K562 (cell line): ENCODE measurements around the gene ATP8B2. TPM values are rescaled to one million over a fixed set of nuclear protein-coding genes. Genes with fewer than 3 reads are reported as not detected.

ENCODE experiments used
- FOS ChIP-seq: IDR thresholded peaks from 3 replicates; pipeline ENCODE4 v1.6.1; 2011; ENCODE audit not compliant: insufficient read length; ENCODE audit errors: extremely low read depth
- GATAD2A ChIP-seq: fragments of 450-650 bp; IDR thresholded peaks from 2 replicates; pipeline ENCODE4 v1.6.1; 2017
- PTRF ChIP-seq: fragments of 450-650 bp; IDR thresholded peaks from 2 replicates; pipeline ENCODE4 v1.6.1; 2016; ENCODE audit warnings: mild to moderate bottlenecking, missing genetic modification characterization, missing compliant biosample characterization
- SMC3 ChIP-seq: conservative IDR thresholded peaks from 2 replicates; pipeline ENCODE4 v1.6.1; 2011; ENCODE audit warnings: low read depth, low read length, improper control_type of control experiment; ENCODE audit not compliant: insufficient read depth
- YBX1 ChIP-seq: fragments of 450-650 bp; IDR thresholded peaks from 2 replicates; pipeline ENCODE4 v1.7.1; 2016; ENCODE audit warnings: mild to moderate bottlenecking
- ZC3H8 ChIP-seq: fragments of 450-650 bp; IDR thresholded peaks from 2 replicates; pipeline ENCODE4 v1.6.1; 2017
- ZKSCAN3 ChIP-seq: fragments of 250-450 bp; sonication (Bioruptor Pico); IDR thresholded peaks from 2 replicates; pipeline ENCODE4 v1.4.0; 2020
- ZNF212 ChIP-seq: fragments of 450-650 bp; formaldehyde crosslinking; IDR thresholded peaks from 2 replicates; pipeline ENCODE4 v1.4.0; 2020; ENCODE audit warnings: mild to moderate bottlenecking
- ZNF77 ChIP-seq: fragments of 250-450 bp; sonication (Bioruptor Pico); IDR thresholded peaks from 2 replicates; pipeline ENCODE4 v1.5.0; 2020
- polyA plus RNA-seq, 8 experiments: library from polyadenylated mRNA; depleted of rRNA in 4 of 8; stranded (reverse) in 5 of 8; unstranded in 3 of 8; fragments of >200 nt; fragmentation: Nextera tagmentation in 2 of 8; fragmentation: Illumina TruSeq in 1 of 8; extraction: Ambion mirVana in 2 of 8; extraction: Trizol in 1 of 8; gene quantifications; 2 replicates each; pipeline versions ENCODE4 v1.2.1 to v1.2.3, GENCODE V29; 2011 to 2014; ENCODE audit warnings: inconsistent platforms in 1 of 8, missing spikeins in 1 of 8
- total RNA-seq, 7 experiments: library from RNA; depleted of rRNA in 6 of 7; stranded (reverse); fragments of >200 nt in 6 of 7; fragmentation: Illumina TruSeq in 2 of 7; extraction: Trizol in 2 of 7; gene quantifications; 2 replicates each; pipeline versions ENCODE4 v1.2.1 to v1.2.3, GENCODE V29; 2011 to 2021; ENCODE audit warnings: low replicate concordance in 1 of 7
- TF ChIP-seq, protein P1 (sequence below), 3 experiments: IDR thresholded peaks in 2 of 3; conservative IDR thresholded peaks in 1 of 3; 2 replicates each; pipeline ENCODE4 v1.5.1; 2011 to 2012; ENCODE audit warnings: low read length in 3 of 3, mild to moderate bottlenecking in 3 of 3, control low read depth in 2 of 3, improper control_type of control experiment in 1 of 3, inconsistent platforms in 1 of 3, low read depth in 1 of 3, mixed read lengths in 1 of 3, moderate library complexity in 1 of 3; ENCODE audit not compliant: insufficient read depth in 2 of 3
- TF ChIP-seq, protein P2 (sequence below): sonication (generic); formaldehyde crosslinking; IDR thresholded peaks from 2 replicates; pipeline ENCODE4 v1.8.0; 2022; ENCODE audit warnings: missing genetic modification reagents, mild to moderate bottlenecking, borderline replicate concordance
- TF ChIP-seq, protein P3 (sequence below): fragments of 450-650 bp; IDR thresholded peaks from 2 replicates; pipeline ENCODE4 v1.7.1; 2018; ENCODE audit warnings: mild to moderate bottlenecking, low read depth; ENCODE audit not compliant: partially characterized antibody
- TF ChIP-seq, protein P4 (sequence below): sonication (generic); formaldehyde crosslinking; IDR thresholded peaks from 2 replicates; pipeline ENCODE4 v1.8.0; 2022; ENCODE audit warnings: mild to moderate bottlenecking, missing genetic modification reagents
- TF ChIP-seq, protein P5 (sequence below): fragments of 200-800 bp; sonication (Bioruptor generic); IDR thresholded peaks from 2 replicates; pipeline ENCODE4 v1.6.1; 2016; ENCODE audit warnings: missing genetic modification characterization, missing compliant biosample characterization
- TF ChIP-seq, protein P6 (sequence below): sonication (generic); formaldehyde crosslinking; IDR thresholded peaks from 2 replicates; pipeline ENCODE4 v1.5.0; 2020; ENCODE audit warnings: missing genetic modification reagents

Gene ATP8B2
- total and polyA plus RNA-seq, 9 of the 15 experiments (the other 6 are each of a cell fraction or from before 2014, with no cell fraction given): 0.27 to 33.2 (median 18.4) TPM

DNA sequence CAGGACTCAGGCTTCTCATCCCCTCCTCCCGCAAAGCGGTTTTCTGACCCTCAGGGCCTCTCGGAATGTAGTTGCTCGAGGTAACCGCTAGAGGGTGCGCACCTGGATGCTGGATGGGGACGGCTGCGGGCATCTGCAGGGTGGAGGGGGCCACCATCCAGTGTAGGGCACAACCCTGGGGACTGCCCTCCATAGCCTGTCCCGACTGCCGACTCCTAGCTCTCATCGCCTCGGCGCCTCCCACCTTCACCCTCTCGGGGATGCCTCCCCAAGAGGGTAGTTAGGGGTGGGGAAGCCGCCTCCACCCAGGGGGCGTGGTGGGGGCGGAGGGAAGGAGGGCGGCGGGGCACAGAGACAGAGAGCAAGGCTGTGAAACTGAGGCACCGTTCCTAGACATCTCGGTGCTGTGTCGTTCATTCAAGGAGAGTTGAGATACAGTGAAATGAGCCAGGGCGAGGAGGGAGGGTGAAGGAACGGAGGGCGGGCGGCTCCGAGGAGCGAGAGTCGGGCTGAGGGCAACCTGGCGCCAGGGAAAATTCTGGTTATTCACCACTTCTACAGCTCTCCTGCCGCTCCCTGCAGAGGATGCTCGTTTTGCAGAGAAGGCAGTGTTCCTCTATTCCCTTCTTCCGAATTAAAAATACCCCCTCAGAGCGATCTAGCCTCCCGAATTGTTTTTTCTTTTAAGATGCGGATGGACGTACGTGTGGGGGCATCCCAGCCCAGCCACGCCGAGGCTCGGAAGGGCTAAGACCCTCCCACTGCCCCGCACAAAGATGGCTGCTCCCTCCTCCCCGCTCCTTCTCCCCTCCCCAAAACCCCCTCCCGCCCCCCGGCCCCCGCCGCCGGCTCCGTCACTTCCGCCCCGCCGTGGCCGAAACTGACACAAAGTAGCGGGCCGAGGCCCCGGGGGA, at the start of gene ATP8B2 (continued):
- TF ChIP-seq, protein P1, sequence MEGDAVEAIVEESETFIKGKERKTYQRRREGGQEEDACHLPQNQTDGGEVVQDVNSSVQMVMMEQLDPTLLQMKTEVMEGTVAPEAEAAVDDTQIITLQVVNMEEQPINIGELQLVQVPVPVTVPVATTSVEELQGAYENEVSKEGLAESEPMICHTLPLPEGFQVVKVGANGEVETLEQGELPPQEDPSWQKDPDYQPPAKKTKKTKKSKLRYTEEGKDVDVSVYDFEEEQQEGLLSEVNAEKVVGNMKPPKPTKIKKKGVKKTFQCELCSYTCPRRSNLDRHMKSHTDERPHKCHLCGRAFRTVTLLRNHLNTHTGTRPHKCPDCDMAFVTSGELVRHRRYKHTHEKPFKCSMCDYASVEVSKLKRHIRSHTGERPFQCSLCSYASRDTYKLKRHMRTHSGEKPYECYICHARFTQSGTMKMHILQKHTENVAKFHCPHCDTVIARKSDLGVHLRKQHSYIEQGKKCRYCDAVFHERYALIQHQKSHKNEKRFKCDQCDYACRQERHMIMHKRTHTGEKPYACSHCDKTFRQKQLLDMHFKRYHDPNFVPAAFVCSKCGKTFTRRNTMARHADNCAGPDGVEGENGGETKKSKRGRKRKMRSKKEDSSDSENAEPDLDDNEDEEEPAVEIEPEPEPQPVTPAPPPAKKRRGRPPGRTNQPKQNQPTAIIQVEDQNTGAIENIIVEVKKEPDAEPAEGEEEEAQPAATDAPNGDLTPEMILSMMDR (IDR thresholded peaks at IDR 0.05 in 2 of 3, conservative IDR thresholded peaks at IDR 0.05 in 1 of 3; ENCODE audit: insufficient read depth in 2 of 3, low read depth in 1 of 3, low read length in 3 of 3): peak; percentile 82 to 95 (median 84)
- TF ChIP-seq SMC3 (0 out of 2 replicates have a peak, but pooled peaks have one; percentile 40), ZNF77 (CRISPR knock-in tag) (no peak), GATAD2A (peak; percentile 88), ZC3H8 (no peak), ZNF212 (CRISPR knock-in tag) (no peak), FOS (no peak), PTRF (tag) (no peak), YBX1 (no peak), ZKSCAN3 (CRISPR knock-in tag) (no peak)
- TF ChIP-seq, protein P2, sequence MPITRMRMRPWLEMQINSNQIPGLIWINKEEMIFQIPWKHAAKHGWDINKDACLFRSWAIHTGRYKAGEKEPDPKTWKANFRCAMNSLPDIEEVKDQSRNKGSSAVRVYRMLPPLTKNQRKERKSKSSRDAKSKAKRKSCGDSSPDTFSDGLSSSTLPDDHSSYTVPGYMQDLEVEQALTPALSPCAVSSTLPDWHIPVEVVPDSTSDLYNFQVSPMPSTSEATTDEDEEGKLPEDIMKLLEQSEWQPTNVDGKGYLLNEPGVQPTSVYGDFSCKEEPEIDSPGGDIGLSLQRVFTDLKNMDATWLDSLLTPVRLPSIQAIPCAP: no peak
- TF ChIP-seq, protein P3, sequence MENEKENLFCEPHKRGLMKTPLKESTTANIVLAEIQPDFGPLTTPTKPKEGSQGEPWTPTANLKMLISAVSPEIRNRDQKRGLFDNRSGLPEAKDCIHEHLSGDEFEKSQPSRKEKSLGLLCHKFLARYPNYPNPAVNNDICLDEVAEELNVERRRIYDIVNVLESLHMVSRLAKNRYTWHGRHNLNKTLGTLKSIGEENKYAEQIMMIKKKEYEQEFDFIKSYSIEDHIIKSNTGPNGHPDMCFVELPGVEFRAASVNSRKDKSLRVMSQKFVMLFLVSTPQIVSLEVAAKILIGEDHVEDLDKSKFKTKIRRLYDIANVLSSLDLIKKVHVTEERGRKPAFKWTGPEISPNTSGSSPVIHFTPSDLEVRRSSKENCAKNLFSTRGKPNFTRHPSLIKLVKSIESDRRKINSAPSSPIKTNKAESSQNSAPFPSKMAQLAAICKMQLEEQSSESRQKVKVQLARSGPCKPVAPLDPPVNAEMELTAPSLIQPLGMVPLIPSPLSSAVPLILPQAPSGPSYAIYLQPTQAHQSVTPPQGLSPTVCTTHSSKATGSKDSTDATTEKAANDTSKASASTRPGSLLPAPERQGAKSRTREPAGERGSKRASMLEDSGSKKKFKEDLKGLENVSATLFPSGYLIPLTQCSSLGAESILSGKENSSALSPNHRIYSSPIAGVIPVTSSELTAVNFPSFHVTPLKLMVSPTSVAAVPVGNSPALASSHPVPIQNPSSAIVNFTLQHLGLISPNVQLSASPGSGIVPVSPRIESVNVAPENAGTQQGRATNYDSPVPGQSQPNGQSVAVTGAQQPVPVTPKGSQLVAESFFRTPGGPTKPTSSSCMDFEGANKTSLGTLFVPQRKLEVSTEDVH: peak; percentile 39
- TF ChIP-seq, protein P4, sequence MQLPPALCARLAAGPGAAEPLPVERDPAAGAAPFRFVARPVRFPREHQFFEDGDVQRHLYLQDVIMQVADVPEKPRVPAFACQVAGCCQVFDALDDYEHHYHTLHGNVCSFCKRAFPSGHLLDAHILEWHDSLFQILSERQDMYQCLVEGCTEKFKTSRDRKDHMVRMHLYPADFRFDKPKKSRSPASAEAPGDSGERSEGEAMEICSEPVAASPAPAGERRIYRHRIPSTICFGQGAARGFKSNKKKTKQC (CRISPR knock-in tag): no peak
- TF ChIP-seq, protein P5, sequence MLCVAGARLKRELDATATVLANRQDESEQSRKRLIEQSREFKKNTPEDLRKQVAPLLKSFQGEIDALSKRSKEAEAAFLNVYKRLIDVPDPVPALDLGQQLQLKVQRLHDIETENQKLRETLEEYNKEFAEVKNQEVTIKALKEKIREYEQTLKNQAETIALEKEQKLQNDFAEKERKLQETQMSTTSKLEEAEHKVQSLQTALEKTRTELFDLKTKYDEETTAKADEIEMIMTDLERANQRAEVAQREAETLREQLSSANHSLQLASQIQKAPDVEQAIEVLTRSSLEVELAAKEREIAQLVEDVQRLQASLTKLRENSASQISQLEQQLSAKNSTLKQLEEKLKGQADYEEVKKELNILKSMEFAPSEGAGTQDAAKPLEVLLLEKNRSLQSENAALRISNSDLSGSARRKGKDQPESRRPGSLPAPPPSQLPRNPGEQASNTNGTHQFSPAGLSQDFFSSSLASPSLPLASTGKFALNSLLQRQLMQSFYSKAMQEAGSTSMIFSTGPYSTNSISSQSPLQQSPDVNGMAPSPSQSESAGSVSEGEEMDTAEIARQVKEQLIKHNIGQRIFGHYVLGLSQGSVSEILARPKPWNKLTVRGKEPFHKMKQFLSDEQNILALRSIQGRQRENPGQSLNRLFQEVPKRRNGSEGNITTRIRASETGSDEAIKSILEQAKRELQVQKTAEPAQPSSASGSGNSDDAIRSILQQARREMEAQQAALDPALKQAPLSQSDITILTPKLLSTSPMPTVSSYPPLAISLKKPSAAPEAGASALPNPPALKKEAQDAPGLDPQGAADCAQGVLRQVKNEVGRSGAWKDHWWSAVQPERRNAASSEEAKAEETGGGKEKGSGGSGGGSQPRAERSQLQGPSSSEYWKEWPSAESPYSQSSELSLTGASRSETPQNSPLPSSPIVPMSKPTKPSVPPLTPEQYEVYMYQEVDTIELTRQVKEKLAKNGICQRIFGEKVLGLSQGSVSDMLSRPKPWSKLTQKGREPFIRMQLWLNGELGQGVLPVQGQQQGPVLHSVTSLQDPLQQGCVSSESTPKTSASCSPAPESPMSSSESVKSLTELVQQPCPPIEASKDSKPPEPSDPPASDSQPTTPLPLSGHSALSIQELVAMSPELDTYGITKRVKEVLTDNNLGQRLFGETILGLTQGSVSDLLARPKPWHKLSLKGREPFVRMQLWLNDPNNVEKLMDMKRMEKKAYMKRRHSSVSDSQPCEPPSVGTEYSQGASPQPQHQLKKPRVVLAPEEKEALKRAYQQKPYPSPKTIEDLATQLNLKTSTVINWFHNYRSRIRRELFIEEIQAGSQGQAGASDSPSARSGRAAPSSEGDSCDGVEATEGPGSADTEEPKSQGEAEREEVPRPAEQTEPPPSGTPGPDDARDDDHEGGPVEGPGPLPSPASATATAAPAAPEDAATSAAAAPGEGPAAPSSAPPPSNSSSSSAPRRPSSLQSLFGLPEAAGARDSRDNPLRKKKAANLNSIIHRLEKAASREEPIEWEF (CRISPR knock-in tag): no peak
- TF ChIP-seq, protein P6, sequence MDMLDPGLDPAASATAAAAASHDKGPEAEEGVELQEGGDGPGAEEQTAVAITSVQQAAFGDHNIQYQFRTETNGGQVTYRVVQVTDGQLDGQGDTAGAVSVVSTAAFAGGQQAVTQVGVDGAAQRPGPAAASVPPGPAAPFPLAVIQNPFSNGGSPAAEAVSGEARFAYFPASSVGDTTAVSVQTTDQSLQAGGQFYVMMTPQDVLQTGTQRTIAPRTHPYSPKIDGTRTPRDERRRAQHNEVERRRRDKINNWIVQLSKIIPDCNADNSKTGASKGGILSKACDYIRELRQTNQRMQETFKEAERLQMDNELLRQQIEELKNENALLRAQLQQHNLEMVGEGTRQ (CRISPR knock-in tag): no peak
